SK-N-SH (cell line): ENCODE measurements around the gene C19orf73. TPM values are rescaled to one million over a fixed set of nuclear protein-coding genes. Genes with fewer than 3 reads are reported as not detected.

Experiments
- CTCF ChIA-PET: fragments of 300-600, 350-600 bp; formaldehyde crosslinking; extraction: SDS; loops from one replicate; lab custom pipeline; 2021; lab: Yijun Ruan, JAX
- POLR2A ChIA-PET: fragments of 350-600 bp; sonication (Branson Sonifier 250); formaldehyde crosslinking; extraction: SDS; loops from one replicate; lab custom pipeline; 2020; ENCODE audit warnings: antibody characterized with exemption, inconsistent platforms; lab: Yijun Ruan, JAX
- DNase-seq: peaks from one replicate; pipeline ENCODE4 v3.0.0; 2012
- H2AFZ ChIP-seq: fragments of 200-600 bp; sonication (generic); 2 replicates; pipeline ENCODE4 v1.8.1; 2016; ENCODE audit warnings: antibody characterized with exemption, mild to moderate bottlenecking, low read depth
- H3F3A ChIP-seq: fragments of 200-600 bp; sonication (generic); replicated peaks from 2 replicates; pipeline ENCODE3; 2016; ENCODE audit warnings: antibody characterized with exemption, mild to moderate bottlenecking; ENCODE audit not compliant: insufficient read depth
- H3K27ac ChIP-seq, 2 experiments: fragments of 200-500 bp in 1 of 2; fragments of 200-600 bp in 1 of 2; sonication (Bioruptor generic) in 1 of 2; sonication (generic), shearing (Covaris generic) in 1 of 2; 2 replicates each; pipeline versions ENCODE4 v1.5.1 to v1.6.1; 2014 to 2016; ENCODE audit warnings: low read depth in 2 of 2, inconsistent platforms in 1 of 2, low read length in 1 of 2, mild to moderate bottlenecking in 1 of 2, mixed read lengths in 1 of 2
- H3K27me3 ChIP-seq: fragments of 200-600 bp; sonication (generic), shearing (Covaris generic); 2 replicates; pipeline ENCODE4 v1.6.1; 2016; ENCODE audit warnings: mixed run types; ENCODE audit not compliant: insufficient read depth
- H3K36me3 ChIP-seq, 2 experiments: fragments of 200-500 bp in 1 of 2; fragments of 200-600 bp in 1 of 2; sonication (Bioruptor generic) in 1 of 2; sonication (generic) in 1 of 2; replicated peaks in 1 of 2; 2 replicates each; pipeline versions ENCODE3 to v1.5.1; 2014 to 2016; ENCODE audit warnings: low read length in 1 of 2, mild to moderate bottlenecking in 1 of 2; ENCODE audit not compliant: insufficient read depth in 2 of 2, control insufficient read depth in 1 of 2
- H3K4me1 ChIP-seq, 2 experiments: fragments of 200-500 bp in 1 of 2; fragments of 200-600 bp in 1 of 2; sonication (Bioruptor generic) in 1 of 2; sonication (generic), shearing (Covaris generic) in 1 of 2; 2 replicates each; pipeline versions ENCODE4 v1.5.1 to v1.6.1; 2014 to 2016; ENCODE audit warnings: low read depth in 1 of 2, low read length in 1 of 2, mixed run types in 1 of 2; ENCODE audit not compliant: insufficient read depth in 2 of 2, control insufficient read depth in 1 of 2
- H3K4me2 ChIP-seq: fragments of 200-600 bp; sonication (generic), shearing (Covaris generic); 2 replicates; pipeline ENCODE4 v1.6.1; 2017; ENCODE audit warnings: mixed run types
- H3K4me3 ChIP-seq, 2 experiments: fragments of 200-500 bp in 1 of 2; fragments of 200-600 bp in 1 of 2; sonication (Bioruptor generic) in 1 of 2; sonication (generic), shearing (Covaris generic) in 1 of 2; 2 replicates each; pipeline versions ENCODE4 v1.5.1 to v1.8.1; 2014 to 2016; ENCODE audit warnings: low read depth in 2 of 2, inconsistent platforms in 1 of 2, low read length in 1 of 2, mild to moderate bottlenecking in 1 of 2, mixed read lengths in 1 of 2, moderate library complexity in 1 of 2
- H3K79me2 ChIP-seq: fragments of 200-600 bp; sonication (generic); 2 replicates; pipeline ENCODE4 v1.8.1; 2017; ENCODE audit warnings: mild to moderate bottlenecking; ENCODE audit not compliant: insufficient read depth
- H3K9ac ChIP-seq: fragments of 200-600 bp; sonication (generic); 2 replicates; pipeline ENCODE4 v1.6.1; 2017; ENCODE audit warnings: mixed run types
- H3K9me2 ChIP-seq: fragments of 200-600 bp; sonication (generic); 2 replicates; pipeline ENCODE4 v1.6.1; 2017; ENCODE audit warnings: mixed run types
- H3K9me3 ChIP-seq: fragments of 200-600 bp; sonication (generic); 2 replicates; pipeline ENCODE4 v1.6.1; 2017; ENCODE audit warnings: mixed run types, mild to moderate bottlenecking, moderate library complexity
- H4K20me1 ChIP-seq: fragments of 200-600 bp; sonication (generic); 2 replicates; pipeline ENCODE4 v1.6.1; 2017; ENCODE audit warnings: mild to moderate bottlenecking, mixed run types; ENCODE audit not compliant: insufficient read depth
- CTCF ChIP-seq: fragments of 200-600 bp; sonication (generic); IDR thresholded peaks from 2 replicates; pipeline ENCODE4 v1.6.1; 2017; ENCODE audit warnings: antibody characterized with exemption, mild to moderate bottlenecking, moderate library complexity
- ELF1 ChIP-seq: IDR thresholded peaks from 2 replicates; pipeline ENCODE4 v1.4.0; 2012
- EP300 ChIP-seq, 2 experiments: IDR thresholded peaks; 2 replicates each; pipeline versions ENCODE4 v1.4.0 to v1.6.1; 2012; ENCODE audit warnings: borderline replicate concordance in 1 of 2, low read depth in 1 of 2, low read length in 1 of 2
- EZH2phosphoT487 ChIP-seq: fragments of 200-600 bp; sonication (generic); IDR thresholded peaks from 2 replicates; pipeline ENCODE4 v1.6.1; 2017; ENCODE audit warnings: low read depth, mixed run types, mild to moderate bottlenecking, antibody characterized with exemption, moderate library complexity, borderline replicate concordance
- FOXJ3 ChIP-seq: sonication (generic); formaldehyde crosslinking; IDR thresholded peaks from 2 replicates; pipeline ENCODE4 v1.5.1; 2020; ENCODE audit warnings: mild to moderate bottlenecking, missing genetic modification reagents
- FOXM1 ChIP-seq: IDR thresholded peaks from 2 replicates; pipeline ENCODE4 v1.4.0; 2012; ENCODE audit warnings: low read depth, mild to moderate bottlenecking
- GATA2 ChIP-seq: sonication (generic); formaldehyde crosslinking; IDR thresholded peaks from 2 replicates; pipeline ENCODE4 v1.5.0; 2020; ENCODE audit warnings: mild to moderate bottlenecking, missing genetic modification reagents
- IRF3 ChIP-seq: fragments of 150-350 bp; IDR thresholded peaks from 2 replicates; pipeline ENCODE4 v1.6.1; 2016; ENCODE audit warnings: mild to moderate bottlenecking, low read depth, low read length
- MEF2A ChIP-seq: IDR thresholded peaks from 2 replicates; pipeline ENCODE4 v1.4.0; 2012; ENCODE audit warnings: low read depth, borderline replicate concordance
- NFIC ChIP-seq: IDR thresholded peaks from 2 replicates; pipeline ENCODE4 v1.4.0; 2012; ENCODE audit warnings: borderline replicate concordance
- NRF1 ChIP-seq: IDR thresholded peaks from 2 replicates; pipeline ENCODE4 v1.6.1; 2012; ENCODE audit warnings: low read depth, mild to moderate bottlenecking, low read length
- PBX3 ChIP-seq: IDR thresholded peaks from 2 replicates; pipeline ENCODE4; 2012
- POLR2AphosphoS5 ChIP-seq: IDR thresholded peaks from 2 replicates; pipeline ENCODE4 v1.6.1; 2012; ENCODE audit warnings: low read depth, low read length
- RAD21 ChIP-seq: IDR thresholded peaks from 2 replicates; pipeline ENCODE4 v1.6.1; 2012; ENCODE audit warnings: mild to moderate bottlenecking, low read length
- RCOR1 ChIP-seq: fragments of 150-350 bp; IDR thresholded peaks from 2 replicates; pipeline ENCODE4 v1.6.1; 2017; ENCODE audit warnings: antibody characterized with exemption, low read length
- RFX5 ChIP-seq: IDR thresholded peaks from 2 replicates; pipeline ENCODE4 v1.6.1; 2012; ENCODE audit warnings: mild to moderate bottlenecking, improper control_type of control experiment, low read length
- RXRA ChIP-seq: IDR thresholded peaks from 2 replicates; pipeline ENCODE4 v1.4.0; 2012; ENCODE audit warnings: low read depth, mild to moderate bottlenecking, borderline replicate concordance
- SIN3A ChIP-seq: IDR thresholded peaks from 2 replicates; pipeline ENCODE4 v1.6.1; 2012; ENCODE audit warnings: low read depth, mild to moderate bottlenecking, low read length, moderate library complexity, borderline replicate concordance
- SMC3 ChIP-seq: IDR thresholded peaks from 2 replicates; pipeline ENCODE4 v1.6.1; 2012; ENCODE audit warnings: low read depth, low read length, improper control_type of control experiment
- TAF1 ChIP-seq: IDR thresholded peaks from 2 replicates; pipeline ENCODE4 v1.6.1; 2012; ENCODE audit warnings: low read depth, mild to moderate bottlenecking, low read length, moderate library complexity, borderline replicate concordance
- TCF12 ChIP-seq: IDR thresholded peaks from 2 replicates; pipeline ENCODE4 v1.4.0; 2012
- TEAD4 ChIP-seq: IDR thresholded peaks from 2 replicates; pipeline ENCODE4 v1.4.0; 2012; ENCODE audit warnings: mild to moderate bottlenecking, borderline replicate concordance; ENCODE audit not compliant: insufficient read depth
- USF2 ChIP-seq: fragments of 150-350 bp; IDR thresholded peaks from 2 replicates; pipeline ENCODE4 v1.6.1; 2017; ENCODE audit warnings: antibody characterized with exemption, low read length, low read depth, borderline replicate concordance
- YY1 ChIP-seq: IDR thresholded peaks from 2 replicates; pipeline ENCODE4 v1.4.0; 2012; ENCODE audit warnings: low read depth, mild to moderate bottlenecking
- WGBS: methylation state at CpG from one replicate; pipeline ENCODE4 v1.1.6; 2017; ENCODE audit warnings: low lambda C conversion rate; 5-methylcytosine and 5-hydroxymethylcytosine counted together
- polyA plus RNA-seq, 3 experiments: library from polyadenylated mRNA; depleted of rRNA; stranded (reverse); fragments of >200 nt; gene quantifications; 2 replicates each; pipeline ENCODE4 v1.2.3, GENCODE V29; 2012
- TF ChIP-seq, protein P1 (sequence below): IDR thresholded peaks from 2 replicates; pipeline ENCODE4 v1.4.0; 2012; ENCODE audit warnings: low read depth
- TF ChIP-seq, protein P2 (sequence below): IDR thresholded peaks from 2 replicates; pipeline ENCODE4 v1.4.0; 2012; ENCODE audit warnings: low read depth, borderline replicate concordance

Gene C19orf73
- polyA plus RNA-seq, 1 of the 3 experiments (the other 2 are of a cell fraction): 3.0 TPM

- Histone ChIP-seq H3K9ac (no peak overlapping the region), H3K4me2 (peak overlapping the region; percentile 70), H3K9me3 (no peaks in the 10 kb centered on the region), H4K20me1 (no peaks in the 10 kb centered on the region), H3K27ac (peak overlapping the region; percentile 30 to 73; a peak in 3 of 4 replicates), H3K9me2 (no peaks in the 10 kb centered on the region), H2AFZ (peak overlapping the region; percentile 92), H3F3A (no peaks in the 10 kb centered on the region), H3K79me2 (no peaks in the 10 kb centered on the region), H3K4me3 (peak overlapping the region; percentile 36 to 47; a peak in 3 of 4 replicates), H3K27me3 (no peaks in the 10 kb centered on the region), H3K36me3 (no peaks in the 10 kb centered on the region), H3K4me1 (peaks cover 10 to 11% of the 10 kb centered on the region in 2 experiments; a peak in 2 of 4 replicates)
- peak; percentile 99 for DNase-seq
- POLR2A ChIA-PET: interaction anchor here (0.7 to 2.0 kb wide), 7 partner anchors 11 to 325 kb away, joined by 3 to 10 read pairs (median 3); partner anchors contain the start of genes ALDH16A1 and LIN7B
- CTCF ChIA-PET: interaction anchor here (0.6 to 2.9 kb wide), 11 partner anchors 10 to 71 kb away, joined by 3 to 11 read pairs (median 5); partner anchors contain the start of gene HRC
- 20% methylated on average over 20 of the region's 63 CpGs for WGBS
- TF ChIP-seq FOXJ3 (no peak), RAD21 (peak; percentile 22; the same call in 1 of the 2 replicates), NFIC (no peak), NRF1 (peak; percentile 91), PBX3 (0 out of 2 replicates have a peak, but pooled peaks have one; percentile 23), CTCF (peak; percentile 13; the same call in 1 of the 2 replicates), MEF2A (no peak), IRF3 (no peak), GATA2 (CRISPR knock-in tag) (no peak), RXRA (no peak), ELF1 (no peak), EZH2phosphoT487 (no peak), SMC3 (no peak), TEAD4 (no peak), SIN3A (peak; percentile 84), YY1 (no peak), POLR2AphosphoS5 (no peak), TAF1 (no peak), TCF12 (no peak), USF2 (no peak), FOXM1 (no peak), RFX5 (no peak), RCOR1 (no peak), EP300 (IDR thresholded peaks at IDR 0.05; ENCODE audit: borderline replicate concordance in 1 of 2, low read depth in 1 of 2, low read length in 1 of 2) (no peak)
- TF ChIP-seq, protein P1, sequence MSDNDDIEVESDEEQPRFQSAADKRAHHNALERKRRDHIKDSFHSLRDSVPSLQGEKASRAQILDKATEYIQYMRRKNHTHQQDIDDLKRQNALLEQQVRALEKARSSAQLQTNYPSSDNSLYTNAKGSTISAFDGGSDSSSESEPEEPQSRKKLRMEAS: peak; percentile 100
- TF ChIP-seq, protein P2, sequence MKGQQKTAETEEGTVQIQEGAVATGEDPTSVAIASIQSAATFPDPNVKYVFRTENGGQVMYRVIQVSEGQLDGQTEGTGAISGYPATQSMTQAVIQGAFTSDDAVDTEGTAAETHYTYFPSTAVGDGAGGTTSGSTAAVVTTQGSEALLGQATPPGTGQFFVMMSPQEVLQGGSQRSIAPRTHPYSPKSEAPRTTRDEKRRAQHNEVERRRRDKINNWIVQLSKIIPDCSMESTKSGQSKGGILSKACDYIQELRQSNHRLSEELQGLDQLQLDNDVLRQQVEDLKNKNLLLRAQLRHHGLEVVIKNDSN: no peak
These were observed 9.0 kb upstream of the C19orf73 start for GRCh38 chr19:49127674-49128544.
